ENCODE results near the gene CTNNBL1. TPM values are rescaled to one million over a fixed set of nuclear protein-coding genes. Genes with fewer than 3 reads are reported as not detected.

Gene CTNNBL1
- total and polyA plus RNA-seq, 2 of the 4 experiments (the other 2 are of a cell fraction): 29.9 to 34.1 TPM

GRCh38 chr20:37748015-37748414 is 54.2 kb downstream of the CTNNBL1 start:
- no peak overlapping the region for H2BK20ac ChIP-seq (ENCODE audit: low read depth, low read length)
- H3K27ac ChIP-seq (ENCODE audit: insufficient read depth, low read length): no peak overlapping the region
- ChIA-PET POLR2A (ENCODE audit: unreplicated experiment) (no interaction called here), CTCF (no interaction called here)
- no peak overlapping the region for H2BK15ac ChIP-seq (ENCODE audit: low read depth, low read length)
- no peaks in the 10 kb centered on the region for H3K27me3 ChIP-seq (ENCODE audit: control insufficient read depth, insufficient read depth, low read length)
- BruUV-seq (replicated peaks): no TSS peak
- TF ChIP-seq CHD1 (IDR thresholded peaks at IDR 0.05; ENCODE audit: low read depth, low read length) (no peak), SMC3 (IDR thresholded peaks at IDR 0.05; ENCODE audit: low read depth, low read length) (no peak), POLR2A (IDR thresholded peaks at IDR 0.05; ENCODE audit: low read depth, low read length) (no peak), RCOR1 (IDR thresholded peaks at IDR 0.05; ENCODE audit: insufficient replicate concordance, low read length) (no peak), CEBPB (IDR thresholded peaks at IDR 0.05; ENCODE audit: low read depth, low read length) (no peak), USF2 (IDR thresholded peaks at IDR 0.05; ENCODE audit: low read depth, low read length) (no peak), RAD21 (IDR thresholded peaks at IDR 0.05; ENCODE audit: low read length) (no peak), ELK1 (IDR thresholded peaks at IDR 0.05; ENCODE audit: borderline replicate concordance, low read depth, low read length) (no peak), MXI1 (IDR thresholded peaks at IDR 0.05; ENCODE audit: borderline replicate concordance, low read depth, low read length) (no peak), MAFK (IDR thresholded peaks at IDR 0.05; ENCODE audit: low read depth, low read length) (no peak)
- H3K14ac ChIP-seq (replicated peaks; ENCODE audit: low read depth, low read length): no peak overlapping the region
- no peak overlapping the region for H4K91ac ChIP-seq (ENCODE audit: insufficient read depth, low read depth, low read length)
- DNase-seq (no peak), ATAC-seq (ENCODE audit: low read depth) (no peak)
- H3K9ac ChIP-seq (ENCODE audit: low read depth, low read length): no peak overlapping the region
- H3K4me3 ChIP-seq (ENCODE audit: insufficient read depth, low read depth, low read length): no peak overlapping the region
- peaks cover 17% of the 10 kb centered on the region for H3K36me3 ChIP-seq (ENCODE audit: control insufficient read depth, insufficient read depth, low read length)
- H2AK5ac ChIP-seq (ENCODE audit: low read depth, low read length): no peak overlapping the region
- H2BK120ac ChIP-seq (ENCODE audit: low read depth, low read length): no peak overlapping the region
- H3K4me2 ChIP-seq (ENCODE audit: low read depth, low read length): no peak overlapping the region
- H4K20me1 ChIP-seq (ENCODE audit: insufficient read depth, low read length): no peaks in the 10 kb centered on the region
- in situ Hi-C loops (cut with MboI; ENCODE audit: low sequenced_read_pairs): no loop called here
- 0 out of 2 replicates have a peak, but pooled peaks cover 4% of the 10 kb centered on the region for H3K9me1 ChIP-seq (ENCODE audit: insufficient read depth, low read length)
- peaks cover 3 to 5% of the 10 kb centered on the region in 2 experiments; a peak in 2 of 4 replicates for H3K79me1 ChIP-seq (ENCODE audit: low read depth in 1 of 2, low read length in 2 of 2)
- no peak overlapping the region for H3K4ac ChIP-seq (ENCODE audit: low read depth, low read length)
- no peak overlapping the region for H2AFZ ChIP-seq (replicated peaks; ENCODE audit: low read length, poor library complexity)
- no peak overlapping the region for H4K8ac ChIP-seq (ENCODE audit: low read depth in 2 of 2, low read length in 2 of 2)
- no peaks in the 10 kb centered on the region for H3K9me3 ChIP-seq (ENCODE audit: control insufficient read depth, insufficient read depth, low read length)
- intact Hi-C loops (cut with micrococcal nuclease): no loop called here
- H3K18ac ChIP-seq (ENCODE audit: low read depth, low read length): no peak overlapping the region
- no peak overlapping the region for H2BK5ac ChIP-seq (ENCODE audit: low read depth, low read length, poor library complexity, severe bottlenecking)
- dilution Hi-C loops (cut with HindIII; ENCODE audit: low sequenced_read_pairs, unreplicated experiment): no loop called here
- no peak overlapping the region for H3K23ac ChIP-seq (ENCODE audit: low read depth, low read length)
- H3K4me1 ChIP-seq (ENCODE audit: control insufficient read depth, insufficient read depth, low read length): no peaks in the 10 kb centered on the region; the same call in 1 of the 2 replicates
- no peak overlapping the region for H3K56ac ChIP-seq (ENCODE audit: extremely low read depth, insufficient read depth, low read length)
- H4K5ac ChIP-seq (ENCODE audit: low read depth, low read length): no peak overlapping the region
- H2AK9ac ChIP-seq (replicated peaks; ENCODE audit: low read depth, low read length, poor library complexity): no peak overlapping the region
- no CpG with 5 or more reads among the region's 1 CpG for WGBS, 2 experiments (ENCODE audit: extremely low coverage in 2 of 2, insufficient read length in 1 of 2)
